GM21381 (cell line): Measurements from ENCODE around the gene SEC24D.

ENCODE experiments used
- ATAC-seq: cut with Tn5 transposase; IDR thresholded peaks from one replicate; pipeline ENCODE4 v1.9.1; 2021; ENCODE audit warnings: mild to moderate bottlenecking, moderate library complexity; ENCODE audit not compliant: unreplicated experiment

The SEC24D gene

GRCh38 chr4:118723369-118723768 is 112.6 kb downstream of the SEC24D start:
- ATAC-seq: no peak

GRCh38 chr4:118721752-118722151 is 114.2 kb downstream of the SEC24D start:
- no peak for ATAC-seq

- no peak for ATAC-seq
Observed at GRCh38 chr4:118718511-118719170, 117.3 kb downstream of the SEC24D start.

- no peak for ATAC-seq
Observed at GRCh38 chr4:118716304-118716703, 119.6 kb downstream of the SEC24D start.

- ATAC-seq: no peak
Observed at GRCh38 chr4:118714682-118715081, 121.2 kb downstream of the SEC24D start.

GRCh38 chr4:118712872-118713271 is 123.1 kb downstream of the SEC24D start:
- no peak for ATAC-seq

DNA sequence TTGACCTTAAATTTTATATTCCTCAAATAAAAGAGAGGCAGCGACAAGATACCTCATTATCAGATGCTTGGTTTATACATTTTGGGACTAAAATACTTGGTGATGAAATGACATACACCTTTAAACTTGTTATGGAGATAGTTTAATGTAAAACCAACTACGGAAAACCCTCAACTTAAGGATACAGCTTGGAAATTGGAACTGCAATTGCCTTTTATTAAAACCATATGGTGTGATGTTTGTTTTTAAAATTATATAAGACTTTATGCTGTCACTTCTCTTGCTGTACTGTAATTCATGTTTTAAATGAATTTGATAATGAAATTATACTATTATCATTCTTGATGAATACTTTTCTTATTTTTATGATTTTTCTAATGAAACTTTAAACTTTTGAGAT is 124.9 kb downstream of the SEC24D start:
- no peak for ATAC-seq

- ATAC-seq: no peak
Observed at GRCh38 chr4:118703118-118703517, 132.8 kb downstream of the SEC24D start.

- ATAC-seq: peak; percentile 100
Observed at GRCh38 chr4:118684873-118685811, 150.8 kb downstream of the SEC24D start, which contains the start of gene METTL14. Gene METTL14 (plus strand): TSS chr4:118685392. CDS start chr4:118685535, 143 bp downstream.

- no peak for ATAC-seq
Observed at GRCh38 chr4:118683513-118683912, 152.4 kb downstream of the SEC24D start.

GRCh38 chr4:118682928-118683327 is 153.0 kb downstream of the SEC24D start:
- ATAC-seq: no peak

DNA sequence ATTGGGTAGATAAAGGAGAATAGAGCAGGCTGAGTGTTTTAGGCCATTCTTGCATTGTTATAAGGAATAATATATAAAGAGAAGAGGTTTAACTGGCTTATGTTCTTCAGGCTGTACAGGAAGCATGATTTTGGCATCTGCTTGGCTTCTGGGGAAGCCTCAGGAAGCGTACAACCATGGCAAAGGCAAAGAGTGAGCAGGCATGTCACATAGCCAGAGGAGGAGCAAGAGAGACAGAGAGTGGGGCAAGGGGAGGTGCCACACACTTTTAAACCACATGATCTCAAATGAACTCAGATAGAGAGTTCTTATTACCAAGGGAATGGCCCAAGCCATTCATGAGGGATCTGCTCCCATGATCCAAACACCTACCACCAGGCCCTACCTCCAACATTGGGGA is 155.1 kb downstream of the SEC24D start:
- ATAC-seq: no peak

DNA sequence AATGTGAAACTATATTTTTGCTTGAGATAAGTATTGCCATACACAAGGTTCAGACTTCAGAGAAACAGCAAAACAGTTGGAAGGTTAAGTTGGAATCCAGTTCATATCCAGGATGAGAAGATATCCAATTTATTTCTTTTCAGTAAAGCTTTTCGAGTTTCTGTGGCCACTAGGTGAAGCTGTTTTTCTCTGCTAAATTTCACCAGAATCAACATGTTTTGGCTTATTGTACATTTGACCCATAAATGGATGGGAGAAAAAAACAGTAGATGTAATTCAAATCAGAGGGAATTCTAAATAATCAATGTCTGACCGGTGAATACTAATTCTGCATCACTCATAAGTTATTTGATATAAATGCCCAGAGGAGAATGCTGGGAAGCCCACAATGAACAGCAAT is 159.8 kb downstream of the SEC24D start:
- no peak for ATAC-seq
